ENCODE results near the gene TPPP3. TPM values are rescaled to one million over a fixed set of nuclear protein-coding genes. Genes with fewer than 3 reads are reported as not detected.

The TPPP3 gene
- 100 to 1,000 TPM; 183 to 371 TPM for total RNA-seq
- 100 to 1,000 TPM; 164 to 186 TPM for polyA plus RNA-seq
- long read RNA-seq, donor 1, transcript TPPP3-205 (3 exons, 1,736 nt) = minor isoform, 25 of 275 reads
- long read RNA-seq, donor 1, transcript TPPP3-202 (4 exons, 1,058 nt) = major isoform, 198 of 275 reads
- long read RNA-seq, donor 1, partial matches to known transcripts = 34 of 275 reads
- long read RNA-seq, donor 1, other reads (novel, unspliced or antisense) = 10 of 275 reads
- long read RNA-seq, donor 2, transcript TPPP3-205 (3 exons, 1,736 nt) = minor isoform, 17 of 196 reads
- long read RNA-seq, donor 2, transcript TPPP3-202 (4 exons, 1,058 nt) = major isoform, 109 of 196 reads
- long read RNA-seq, donor 2, partial matches to known transcripts = 67 of 196 reads
- long read RNA-seq, donor 2, other reads (novel, unspliced or antisense) = 0 of 196 reads
- long read RNA-seq, donor 3, transcript TPPP3-205 (3 exons, 1,736 nt) = minor isoform, 11 of 114 reads
- long read RNA-seq, donor 3, transcript TPPP3-202 (4 exons, 1,058 nt) = major isoform, 89 of 114 reads
- long read RNA-seq, donor 3, partial matches to known transcripts = 9 of 114 reads
- long read RNA-seq, donor 3, other reads (novel, unspliced or antisense) = 0 of 114 reads
- long read RNA-seq, donor 4, transcript TPPP3-205 (3 exons, 1,736 nt) = minor isoform, 14 of 115 reads
- long read RNA-seq, donor 4, transcript TPPP3-202 (4 exons, 1,058 nt) = major isoform, 75 of 115 reads
- long read RNA-seq, donor 4, partial matches to known transcripts = 23 of 115 reads
- long read RNA-seq, donor 4, other reads (novel, unspliced or antisense) = 0 of 115 reads
- long read RNA-seq, donor 5, transcript TPPP3-203 (2 exons, 741 nt) = minor isoform, 5 of 344 reads
- long read RNA-seq, donor 5, transcript TPPP3-202 (4 exons, 1,058 nt) = major isoform, 231 of 344 reads
- long read RNA-seq, donor 5, transcript TPPP3-205 (3 exons, 1,736 nt) = minor isoform, 28 of 344 reads
- long read RNA-seq, donor 5, transcript TPPP3-201 (5 exons, 1,116 nt) = minor isoform, 7 of 344 reads
- long read RNA-seq, donor 5, partial matches to known transcripts = 59 of 344 reads
- long read RNA-seq, donor 5, other reads (novel, unspliced or antisense) = 13 of 344 reads

DNA sequence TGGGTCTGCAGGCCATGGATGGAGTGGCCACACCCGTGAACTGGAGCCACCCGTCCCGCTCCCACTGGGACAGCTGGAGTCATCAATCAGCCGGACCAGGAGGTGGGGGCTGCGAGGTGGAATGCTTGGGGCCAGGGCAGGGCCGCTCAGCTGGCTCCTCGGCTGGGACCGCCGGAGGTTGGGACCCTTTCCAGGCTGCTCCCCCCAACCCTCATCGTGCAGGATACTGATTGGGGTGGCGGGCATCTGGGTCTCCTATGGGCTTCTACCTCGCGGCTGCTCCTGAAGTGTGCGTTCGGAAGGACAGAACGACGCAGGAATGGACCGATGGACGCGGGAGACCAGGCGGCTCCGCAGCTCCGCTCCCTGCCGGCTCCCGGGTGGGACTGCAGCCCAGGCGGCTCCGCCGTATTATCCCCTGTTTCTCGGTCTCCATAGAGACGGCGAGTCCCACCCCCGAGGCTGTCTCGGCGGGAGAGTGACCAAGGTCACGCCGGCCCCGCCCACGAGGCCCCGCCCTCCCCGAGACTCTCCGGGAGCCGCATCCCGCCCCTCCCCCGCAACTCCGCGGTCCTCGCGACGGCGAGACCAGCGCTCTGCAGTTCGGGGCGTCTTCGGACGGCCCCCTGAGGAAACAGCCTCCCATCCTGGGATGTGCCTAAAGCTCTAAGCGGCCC is at the start of gene TPPP3:
Gene TPPP3 (minus strand): TSS at position 388 of the 677 bp plus-strand sequence. CDS start 2,387 bp downstream, outside the sequence.
- ATAC-seq (ENCODE audit: insufficient read depth, low FRiP score) (peak; percentile 78), DNase-seq (peak; percentile 93 to 96 (median 94))
- Histone ChIP-seq H3K27me3 (ENCODE audit: control insufficient read depth in 3 of 3, insufficient read depth in 3 of 3, low read length in 2 of 3) (peaks cover 0 to 9% (median 4%) of the 10 kb centered on the region in 3 donors), H3K9me3 (ENCODE audit: control insufficient read depth in 4 of 4, insufficient read depth in 3 of 4, low read length in 3 of 4) (no peaks in the 10 kb centered on the region), H3K9ac (ENCODE audit: insufficient read depth in 1 of 2, low read length in 2 of 2) (peak within 1 kb of the TSS; percentile 5 to 63), H3K4me1 (ENCODE audit: control insufficient read depth in 5 of 5, insufficient read depth in 5 of 5, low read length in 5 of 5) (peaks cover 0 to 46% (median 23%) of the 10 kb centered on the region in 5 donors), H3K4me3 (peak within 1 kb of the TSS; percentile 11), H3K36me3 (ENCODE audit: control insufficient read depth in 4 of 4, insufficient read depth in 4 of 4, low read length in 4 of 4) (no peaks in the 10 kb centered on the region), H3K27ac (ENCODE audit: low read depth in 1 of 2, low read length in 1 of 2) (peak within 1 kb of the TSS; percentile 10 to 34)
- 6 to 7% methylated on average over 55 to 56 of the region's 56 CpGs for WGBS, 2 donors
- TF ChIP-seq, protein P1, sequence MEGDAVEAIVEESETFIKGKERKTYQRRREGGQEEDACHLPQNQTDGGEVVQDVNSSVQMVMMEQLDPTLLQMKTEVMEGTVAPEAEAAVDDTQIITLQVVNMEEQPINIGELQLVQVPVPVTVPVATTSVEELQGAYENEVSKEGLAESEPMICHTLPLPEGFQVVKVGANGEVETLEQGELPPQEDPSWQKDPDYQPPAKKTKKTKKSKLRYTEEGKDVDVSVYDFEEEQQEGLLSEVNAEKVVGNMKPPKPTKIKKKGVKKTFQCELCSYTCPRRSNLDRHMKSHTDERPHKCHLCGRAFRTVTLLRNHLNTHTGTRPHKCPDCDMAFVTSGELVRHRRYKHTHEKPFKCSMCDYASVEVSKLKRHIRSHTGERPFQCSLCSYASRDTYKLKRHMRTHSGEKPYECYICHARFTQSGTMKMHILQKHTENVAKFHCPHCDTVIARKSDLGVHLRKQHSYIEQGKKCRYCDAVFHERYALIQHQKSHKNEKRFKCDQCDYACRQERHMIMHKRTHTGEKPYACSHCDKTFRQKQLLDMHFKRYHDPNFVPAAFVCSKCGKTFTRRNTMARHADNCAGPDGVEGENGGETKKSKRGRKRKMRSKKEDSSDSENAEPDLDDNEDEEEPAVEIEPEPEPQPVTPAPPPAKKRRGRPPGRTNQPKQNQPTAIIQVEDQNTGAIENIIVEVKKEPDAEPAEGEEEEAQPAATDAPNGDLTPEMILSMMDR (IDR thresholded peaks at IDR 0.05; ENCODE audit: control extremely low read depth, extremely low read depth) = peak; percentile 15

- 80 to 82% methylated on average over 13 of the region's 13 CpGs for WGBS, 2 donors
- Histone ChIP-seq H3K4me1 (ENCODE audit: control insufficient read depth in 5 of 5, insufficient read depth in 5 of 5, low read length in 5 of 5) (peaks cover 17 to 66% (median 30%) of the 10 kb centered on the region in 5 donors), H3K9ac (ENCODE audit: insufficient read depth in 1 of 2, low read length in 2 of 2) (no peak overlapping the region), H3K36me3 (ENCODE audit: control insufficient read depth in 4 of 4, insufficient read depth in 4 of 4, low read length in 4 of 4) (peaks cover 0 to 71% (median 10%) of the 10 kb centered on the region in 4 donors), H3K27ac (ENCODE audit: low read depth in 1 of 2, low read length in 1 of 2) (no peak overlapping the region), H3K27me3 (ENCODE audit: control insufficient read depth in 3 of 3, insufficient read depth in 3 of 3, low read length in 2 of 3) (no peaks in the 10 kb centered on the region), H3K9me3 (ENCODE audit: control insufficient read depth in 4 of 4, insufficient read depth in 3 of 4, low read length in 3 of 4) (peaks cover 0 to 2% (median 0%) of the 10 kb centered on the region in 4 donors), H3K4me3 (no peak overlapping the region)
- TF ChIP-seq, protein P1 (IDR thresholded peaks at IDR 0.05; ENCODE audit: control extremely low read depth, extremely low read depth) = no peak
- no peak for ATAC-seq (ENCODE audit: insufficient read depth, low FRiP score)
- no peak for DNase-seq
Measured at GRCh38 chr16:67442581-67443255, 49.4 kb upstream of the TPPP3 start.

- Histone ChIP-seq H3K9ac (ENCODE audit: insufficient read depth in 1 of 2, low read length in 2 of 2) (no peak overlapping the region), H3K4me3 (no peak overlapping the region), H3K4me1 (ENCODE audit: control insufficient read depth in 5 of 5, insufficient read depth in 5 of 5, low read length in 5 of 5) (peaks cover 10 to 58% (median 28%) of the 10 kb centered on the region in 5 donors), H3K27ac (ENCODE audit: low read depth in 1 of 2, low read length in 1 of 2) (peak overlapping the region in 1 of 2 donors; percentile 17), H3K9me3 (ENCODE audit: control insufficient read depth in 4 of 4, insufficient read depth in 3 of 4, low read length in 3 of 4) (peaks cover 0 to 2% (median 0%) of the 10 kb centered on the region in 4 donors), H3K27me3 (ENCODE audit: control insufficient read depth in 3 of 3, insufficient read depth in 3 of 3, low read length in 2 of 3) (no peaks in the 10 kb centered on the region), H3K36me3 (ENCODE audit: control insufficient read depth in 4 of 4, insufficient read depth in 4 of 4, low read length in 4 of 4) (peaks cover 0 to 71% (median 14%) of the 10 kb centered on the region in 4 donors)
- TF ChIP-seq, protein P1 (IDR thresholded peaks at IDR 0.05; ENCODE audit: control extremely low read depth, extremely low read depth) = no peak
- ATAC-seq (ENCODE audit: insufficient read depth, low FRiP score) (no peak), DNase-seq (peak; percentile 79 to 85 (median 80))
- 73 to 88% methylated on average over 5 of the region's 5 CpGs for whole genome bisulfite sequencing, 2 donors
Measured at GRCh38 chr16:67441907-67442306, 48.6 kb upstream of the TPPP3 start.

Measured in lung (tissue), 16 donors.